T-cell (primary cell): Measurements from ENCODE around the gene MALL. TPM values are rescaled to one million over a fixed set of nuclear protein-coding genes. Genes with fewer than 3 reads are reported as not detected.

Experiments used
- ATAC-seq, 4 experiments: fragments of 200-7000 bp in 3 of 4; fragments of 150-1000 bp in 1 of 4; cut with Tn5 transposase; replicated peaks in 1 of 4; 1 replicate in 3 of 4; 2 replicates in 1 of 4; pipeline ENCODE4 v1.10.0; 2021; ENCODE audit warnings: moderate library complexity in 3 of 4, mild to moderate bottlenecking in 2 of 4, moderate number of reproducible peaks in 1 of 4
- CTCF ChIA-PET, 2 donors: fragments of 300-600 bp; sonication (Branson Sonifier 250); formaldehyde crosslinking; loops; one replicate each; lab custom pipeline; 2022; ENCODE audit warnings: antibody characterized with exemption in 2 of 2; lab: Charles Lee
- POLR2A ChIA-PET, 2 donors: fragments of 300-600 bp; sonication (Branson Sonifier 250); formaldehyde crosslinking; loops; one replicate each; lab custom pipeline; 2022; ENCODE audit warnings: antibody characterized with exemption in 2 of 2; lab: Charles Lee
- DNase-seq, 35 experiments: peaks; one replicate each; pipeline versions ENCODE4 v3.0.0 to v3.0.0-alpha.2; 2013 to 2023
- H3K27ac ChIP-seq: one replicate; pipeline ENCODE4 v1.5.1; 2013; ENCODE audit warnings: low read length
- H3K27me3 ChIP-seq, 2 experiments: replicated peaks in 1 of 2; 1 replicate in 1 of 2; 2 replicates in 1 of 2; pipeline versions ENCODE4 v1.6.1 to v1.7.0; 2013; ENCODE audit warnings: low read length in 1 of 2, mixed read lengths in 1 of 2; ENCODE audit not compliant: control insufficient read depth in 2 of 2, insufficient read depth in 2 of 2; ENCODE audit errors: extremely low read depth in 1 of 2
- H3K36me3 ChIP-seq, 2 donors: 1 replicate in 1 of 2; 2 replicates in 1 of 2; pipeline versions ENCODE4 v1.6.1 to v1.7.0; 2013; ENCODE audit warnings: low read length in 1 of 2; ENCODE audit not compliant: control insufficient read depth in 2 of 2, insufficient read depth in 1 of 2; ENCODE audit errors: extremely low read depth in 1 of 2
- H3K4me1 ChIP-seq, 2 experiments: 1 replicate in 1 of 2; 2 replicates in 1 of 2; pipeline versions ENCODE4 v1.6.1 to v1.7.0; 2013; ENCODE audit warnings: low read length in 2 of 2, mixed read lengths in 1 of 2; ENCODE audit not compliant: insufficient read depth in 2 of 2, control insufficient read depth in 1 of 2; ENCODE audit errors: extremely low read depth in 1 of 2
- H3K4me3 ChIP-seq, 2 donors: 1 replicate in 1 of 2; 2 replicates in 1 of 2; pipeline versions ENCODE4 v1.5.1 to v1.7.0; 2013; ENCODE audit warnings: mild to moderate bottlenecking in 2 of 2, low read length in 1 of 2, moderate library complexity in 1 of 2; ENCODE audit not compliant: control insufficient read depth in 1 of 2; ENCODE audit errors: extremely low read depth in 1 of 2
- H3K9me3 ChIP-seq: 2 replicates; pipeline ENCODE4 v1.7.0; 2013
- H3K27ac Mint-ChIP-seq, 2 donors: one replicate each; pipeline ENCODE4 v1.8.0; 2020 to 2021; ENCODE audit warnings: mild to moderate bottlenecking in 2 of 2, mixed read lengths in 2 of 2
- H3K27me3 Mint-ChIP-seq, 2 donors: one replicate each; pipeline ENCODE4 v1.8.0; 2021 to 2022; ENCODE audit warnings: mixed read lengths in 2 of 2
- H3K36me3 Mint-ChIP-seq: one replicate; pipeline ENCODE4 v1.8.0; 2021; ENCODE audit warnings: mixed read lengths
- H3K4me1 Mint-ChIP-seq, 3 donors: one replicate each; pipeline ENCODE4 v1.8.0; 2020 to 2022; ENCODE audit warnings: mixed read lengths in 3 of 3, mild to moderate bottlenecking in 1 of 3
- H3K4me3 Mint-ChIP-seq, 3 donors: one replicate each; pipeline ENCODE4 v1.8.0; 2020 to 2022; ENCODE audit warnings: mild to moderate bottlenecking in 3 of 3, mixed read lengths in 3 of 3, moderate library complexity in 3 of 3
- H3K9me3 Mint-ChIP-seq, 3 donors: one replicate each; pipeline ENCODE4 v1.8.0; 2020 to 2022; ENCODE audit warnings: mixed read lengths in 3 of 3
- WGBS: methylation state at CpG from one replicate; pipeline ENCODE4 v1.1.5; 2013; ENCODE audit warnings: missing lambda C conversion rate; ENCODE audit not compliant: insufficient coverage; 5-methylcytosine and 5-hydroxymethylcytosine counted together
- total RNA-seq, 35 experiments: library from RNA in 6 of 35; stranded (reverse) in 6 of 35; fragments of 120-200 nt in 1 of 35; gene quantifications; one replicate each; pipeline versions ENCODE4 v1.2.1 to v1.2.4 and lab custom pipeline; 2013 to 2026

Gene MALL
- total RNA-seq, 5 donors from 2014 or later (not counting 1 experiment from before 2014, with no cell fraction given): 0.39 to 0.57 (median 0.53) TPM; not detected in 2

- ChIA-PET CTCF (no interaction called here), POLR2A (no interaction called here)
- peaks cover 0 to 2% of the 10 kb centered on the region in 2 donors for H3K27me3 Mint-ChIP-seq
- no peak overlapping the region for H3K27ac Mint-ChIP-seq
- Histone ChIP-seq H3K27ac (no peak overlapping the region), H3K4me1 (no peaks in the 10 kb centered on the region), H3K27me3 (peaks cover 0 to 3% of the 10 kb centered on the region in 2 experiments), H3K4me3 (no peak overlapping the region), H3K36me3 (no peaks in the 10 kb centered on the region), H3K9me3 (peaks cover 2% of the 10 kb centered on the region)
- WGBS: no CpG with 5 or more reads among the region's 2 CpGs
- H3K9me3 Mint-ChIP-seq: peaks cover 0 to 23% (median 21%) of the 10 kb centered on the region in 3 donors
- DNase-seq: no peak
- no peak for ATAC-seq
- H3K36me3 Mint-ChIP-seq: peaks cover 14% of the 10 kb centered on the region
- no peaks in the 10 kb centered on the region for H3K4me1 Mint-ChIP-seq
- H3K4me3 Mint-ChIP-seq: no peak overlapping the region
Observed at GRCh38 chr2:110131166-110131565, 15.5 kb upstream of the MALL start.

GRCh38 chr2:110130757-110131156 is 15.1 kb upstream of the MALL start:
- no CpG with 5 or more reads among the region's 2 CpGs for WGBS
- Mint-ChIP-seq H3K27ac (no peak overlapping the region), H3K27me3 (peaks cover 0 to 2% of the 10 kb centered on the region in 2 donors), H3K36me3 (peaks cover 14% of the 10 kb centered on the region), H3K4me1 (no peaks in the 10 kb centered on the region), H3K4me3 (no peak overlapping the region), H3K9me3 (peaks cover 0 to 23% (median 21%) of the 10 kb centered on the region in 3 donors)
- no peak overlapping the region for H3K27ac ChIP-seq
- ChIA-PET POLR2A (no interaction called here), CTCF (no interaction called here)
- no peak for DNase-seq
- ATAC-seq: no peak
- no peak overlapping the region for H3K4me3 ChIP-seq
- H3K9me3 ChIP-seq: peaks cover 2% of the 10 kb centered on the region
- peaks cover 0 to 3% of the 10 kb centered on the region in 2 experiments for H3K27me3 ChIP-seq
- H3K36me3 ChIP-seq: no peaks in the 10 kb centered on the region
- no peaks in the 10 kb centered on the region for H3K4me1 ChIP-seq

- Mint-ChIP-seq H3K4me1 (no peaks in the 10 kb centered on the region), H3K36me3 (no peaks in the 10 kb centered on the region), H3K27ac (no peak overlapping the region), H3K27me3 (no peaks in the 10 kb centered on the region), H3K4me3 (no peak overlapping the region), H3K9me3 (no peaks in the 10 kb centered on the region)
- DNase-seq: no peak
- Histone ChIP-seq H3K27ac (no peak overlapping the region), H3K27me3 (no peaks in the 10 kb centered on the region), H3K4me3 (no peak overlapping the region), H3K4me1 (no peaks in the 10 kb centered on the region), H3K9me3 (no peaks in the 10 kb centered on the region), H3K36me3 (no peaks in the 10 kb centered on the region)
- ATAC-seq: no peak
- no CpG with 5 or more reads among the region's 2 CpGs for WGBS
- ChIA-PET CTCF (no interaction called here), POLR2A (no interaction called here)
Observed at GRCh38 chr2:110126906-110127305, 11.3 kb upstream of the MALL start.

- no peak for ATAC-seq
- no peaks in the 10 kb centered on the region for H3K27me3 Mint-ChIP-seq
- Histone ChIP-seq H3K27me3 (no peaks in the 10 kb centered on the region), H3K9me3 (no peaks in the 10 kb centered on the region), H3K36me3 (no peaks in the 10 kb centered on the region), H3K27ac (no peak overlapping the region), H3K4me1 (no peaks in the 10 kb centered on the region), H3K4me3 (no peak overlapping the region)
- H3K4me1 Mint-ChIP-seq: no peaks in the 10 kb centered on the region
- no peak for DNase-seq
- ChIA-PET POLR2A (no interaction called here), CTCF (no interaction called here)
- no peak overlapping the region for H3K27ac Mint-ChIP-seq
- no peaks in the 10 kb centered on the region for H3K9me3 Mint-ChIP-seq
- H3K36me3 Mint-ChIP-seq: no peaks in the 10 kb centered on the region
- H3K4me3 Mint-ChIP-seq: no peak overlapping the region
- WGBS: 50% methylated on average over 2 of the region's 4 CpGs
Observed at GRCh38 chr2:110126086-110126773, 10.6 kb upstream of the MALL start.

- H3K4me1 Mint-ChIP-seq: no peaks in the 10 kb centered on the region
- DNase-seq (no peak), ATAC-seq (no peak)
- H3K27ac Mint-ChIP-seq: no peak overlapping the region
- H3K4me1 ChIP-seq: no peaks in the 10 kb centered on the region
- ChIA-PET POLR2A (no interaction called here), CTCF (no interaction called here)
- no peaks in the 10 kb centered on the region for H3K9me3 Mint-ChIP-seq
- H3K27me3 ChIP-seq: no peaks in the 10 kb centered on the region
- H3K9me3 ChIP-seq: no peaks in the 10 kb centered on the region
- H3K4me3 ChIP-seq: no peak overlapping the region
- no peak overlapping the region for H3K27ac ChIP-seq
- H3K4me3 Mint-ChIP-seq: no peak overlapping the region
- 90% methylated on average over 2 of the region's 6 CpGs for WGBS
- no peaks in the 10 kb centered on the region for H3K36me3 Mint-ChIP-seq
- no peaks in the 10 kb centered on the region for H3K36me3 ChIP-seq
- H3K27me3 Mint-ChIP-seq: no peaks in the 10 kb centered on the region
Observed at GRCh38 chr2:110124939-110125691, 9.5 kb upstream of the MALL start.

- H3K27ac Mint-ChIP-seq: no peak overlapping the region
- no peaks in the 10 kb centered on the region for H3K4me1 ChIP-seq
- no peaks in the 10 kb centered on the region for H3K27me3 ChIP-seq
- CTCF ChIA-PET: interaction anchor here in 1 of 2 donors (0.6 kb wide), 1 partner anchor 32 kb away, joined by 3 read pairs; no protein-coding TSS in a partner anchor
- no peak overlapping the region for H3K4me3 Mint-ChIP-seq
- H3K4me3 ChIP-seq: no peak overlapping the region
- no peaks in the 10 kb centered on the region for H3K9me3 ChIP-seq
- WGBS: 67% methylated on average over 2 of the region's 4 CpGs
- no peaks in the 10 kb centered on the region for H3K36me3 ChIP-seq
- ATAC-seq (no peak), DNase-seq (no peak)
- H3K27me3 Mint-ChIP-seq: no peaks in the 10 kb centered on the region
- H3K36me3 Mint-ChIP-seq: no peaks in the 10 kb centered on the region
- POLR2A ChIA-PET: no interaction called here
- H3K9me3 Mint-ChIP-seq: no peaks in the 10 kb centered on the region
- H3K4me1 Mint-ChIP-seq: no peaks in the 10 kb centered on the region
- no peak overlapping the region for H3K27ac ChIP-seq
Observed at GRCh38 chr2:110124038-110124825, 8.6 kb upstream of the MALL start.
